Upper lobe of left lung (tissue), 4 donors: ENCODE results near the gene KCTD5.

Experiments used
- CTCF ChIP-seq, 6 experiments: fragments of 450-650 bp in 4 of 6; fragments of 200-600 bp in 2 of 6; sonication (generic) in 2 of 6; IDR thresholded peaks; one replicate each; pipeline ENCODE4 v1.5.1; 2016 to 2019; ENCODE audit warnings: antibody characterized with exemption in 6 of 6
- POLR2A ChIP-seq, 4 donors: fragments of 450-650 bp; IDR thresholded peaks; one replicate each; pipeline ENCODE4 v1.5.1; 2016 to 2017; ENCODE audit warnings: antibody characterized with exemption in 4 of 4, mild to moderate bottlenecking in 2 of 4

- TF ChIP-seq POLR2A (IDR thresholded peaks at IDR 0.05) (no peak), CTCF (IDR thresholded peaks at IDR 0.05) (no peak)
These were observed 23.0 kb downstream of the KCTD5 start for GRCh38 chr16:2705351-2705750.
